ENCODE measurements around the gene KCND2. TPM values are rescaled to one million over a fixed set of nuclear protein-coding genes. Genes with fewer than 3 reads are reported as not detected.
A peak's percentile ranks its signal among the peaks of the same experiment; 100 is the strongest.

The KCND2 gene
- total RNA-seq, 1 experiment from 2014 or later, result not detected

DNA sequence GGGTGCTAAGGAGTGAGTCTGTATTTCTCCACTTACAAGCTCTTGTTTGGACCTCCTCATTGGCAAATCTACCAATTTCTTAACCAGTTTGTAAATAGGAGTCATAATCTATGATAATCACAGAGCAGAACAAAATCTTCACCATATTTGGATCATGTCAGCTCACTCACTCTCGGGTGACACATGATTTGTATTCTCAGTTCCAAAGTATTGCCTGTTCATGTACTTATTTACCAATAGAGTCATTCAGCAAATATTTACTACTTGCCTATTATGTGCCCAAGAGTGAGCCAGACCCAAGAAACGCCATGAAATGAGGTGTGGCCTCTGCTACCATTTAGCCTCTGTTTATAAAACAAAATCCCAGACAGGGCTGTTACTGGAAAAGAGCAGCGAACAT is 470.2 kb downstream of the KCND2 start:
- Histone ChIP-seq H3K4me3 (ENCODE audit: low read depth in 2 of 2, low read length in 2 of 2) (no peak overlapping the region), H3K9me3 (ENCODE audit: control insufficient read depth, insufficient read depth, low read depth, low read length) (no peaks in the 10 kb centered on the region), H3K4me1 (ENCODE audit: control insufficient read depth, insufficient read depth, low read length) (no peaks in the 10 kb centered on the region), H3K27ac (ENCODE audit: low read length) (no peak overlapping the region), H3K27me3 (ENCODE audit: control insufficient read depth, insufficient read depth, low read length) (no peaks in the 10 kb centered on the region), H3K36me3 (ENCODE audit: control insufficient read depth, insufficient read depth, low read length) (no peaks in the 10 kb centered on the region)
- TF ChIP-seq, protein P1, sequence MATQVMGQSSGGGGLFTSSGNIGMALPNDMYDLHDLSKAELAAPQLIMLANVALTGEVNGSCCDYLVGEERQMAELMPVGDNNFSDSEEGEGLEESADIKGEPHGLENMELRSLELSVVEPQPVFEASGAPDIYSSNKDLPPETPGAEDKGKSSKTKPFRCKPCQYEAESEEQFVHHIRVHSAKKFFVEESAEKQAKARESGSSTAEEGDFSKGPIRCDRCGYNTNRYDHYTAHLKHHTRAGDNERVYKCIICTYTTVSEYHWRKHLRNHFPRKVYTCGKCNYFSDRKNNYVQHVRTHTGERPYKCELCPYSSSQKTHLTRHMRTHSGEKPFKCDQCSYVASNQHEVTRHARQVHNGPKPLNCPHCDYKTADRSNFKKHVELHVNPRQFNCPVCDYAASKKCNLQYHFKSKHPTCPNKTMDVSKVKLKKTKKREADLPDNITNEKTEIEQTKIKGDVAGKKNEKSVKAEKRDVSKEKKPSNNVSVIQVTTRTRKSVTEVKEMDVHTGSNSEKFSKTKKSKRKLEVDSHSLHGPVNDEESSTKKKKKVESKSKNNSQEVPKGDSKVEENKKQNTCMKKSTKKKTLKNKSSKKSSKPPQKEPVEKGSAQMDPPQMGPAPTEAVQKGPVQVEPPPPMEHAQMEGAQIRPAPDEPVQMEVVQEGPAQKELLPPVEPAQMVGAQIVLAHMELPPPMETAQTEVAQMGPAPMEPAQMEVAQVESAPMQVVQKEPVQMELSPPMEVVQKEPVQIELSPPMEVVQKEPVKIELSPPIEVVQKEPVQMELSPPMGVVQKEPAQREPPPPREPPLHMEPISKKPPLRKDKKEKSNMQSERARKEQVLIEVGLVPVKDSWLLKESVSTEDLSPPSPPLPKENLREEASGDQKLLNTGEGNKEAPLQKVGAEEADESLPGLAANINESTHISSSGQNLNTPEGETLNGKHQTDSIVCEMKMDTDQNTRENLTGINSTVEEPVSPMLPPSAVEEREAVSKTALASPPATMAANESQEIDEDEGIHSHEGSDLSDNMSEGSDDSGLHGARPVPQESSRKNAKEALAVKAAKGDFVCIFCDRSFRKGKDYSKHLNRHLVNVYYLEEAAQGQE (IDR thresholded peaks at IDR 0.05; ENCODE audit: insufficient read depth in 1 of 2, low read depth in 2 of 2, low read length in 1 of 2), result no peak
- TF ChIP-seq SIN3A (IDR thresholded peaks at IDR 0.05; ENCODE audit: borderline replicate concordance, insufficient read depth, low read depth, low read length) (no peak), TCF7L2 (IDR thresholded peaks at IDR 0.05; ENCODE audit: low read depth, low read length) (no peak), POLR2AphosphoS5 (IDR thresholded peaks at IDR 0.05; ENCODE audit: low read depth, low read length) (no peak)
- TF ChIP-seq, protein P2, sequence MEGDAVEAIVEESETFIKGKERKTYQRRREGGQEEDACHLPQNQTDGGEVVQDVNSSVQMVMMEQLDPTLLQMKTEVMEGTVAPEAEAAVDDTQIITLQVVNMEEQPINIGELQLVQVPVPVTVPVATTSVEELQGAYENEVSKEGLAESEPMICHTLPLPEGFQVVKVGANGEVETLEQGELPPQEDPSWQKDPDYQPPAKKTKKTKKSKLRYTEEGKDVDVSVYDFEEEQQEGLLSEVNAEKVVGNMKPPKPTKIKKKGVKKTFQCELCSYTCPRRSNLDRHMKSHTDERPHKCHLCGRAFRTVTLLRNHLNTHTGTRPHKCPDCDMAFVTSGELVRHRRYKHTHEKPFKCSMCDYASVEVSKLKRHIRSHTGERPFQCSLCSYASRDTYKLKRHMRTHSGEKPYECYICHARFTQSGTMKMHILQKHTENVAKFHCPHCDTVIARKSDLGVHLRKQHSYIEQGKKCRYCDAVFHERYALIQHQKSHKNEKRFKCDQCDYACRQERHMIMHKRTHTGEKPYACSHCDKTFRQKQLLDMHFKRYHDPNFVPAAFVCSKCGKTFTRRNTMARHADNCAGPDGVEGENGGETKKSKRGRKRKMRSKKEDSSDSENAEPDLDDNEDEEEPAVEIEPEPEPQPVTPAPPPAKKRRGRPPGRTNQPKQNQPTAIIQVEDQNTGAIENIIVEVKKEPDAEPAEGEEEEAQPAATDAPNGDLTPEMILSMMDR (IDR thresholded peaks at IDR 0.05), result no peak
- intact Hi-C loops (cut with micrococcal nuclease; ENCODE audit: unreplicated experiment) (no loop called here), in situ Hi-C loops (cut with HindIII; ENCODE audit: low pct_unique_long_range_greater_than_20kb, low sequenced_read_pairs) (no loop called here)
- no peak for ATAC-seq
- peak; percentile 65 for DNase-seq (ENCODE audit: low read depth, low spot score)
- no TSS peak for BruUV-seq (replicated peaks)
- POLR2A ChIA-PET, result no interaction called here
- CTCF ChIA-PET, result no interaction called here

DNA sequence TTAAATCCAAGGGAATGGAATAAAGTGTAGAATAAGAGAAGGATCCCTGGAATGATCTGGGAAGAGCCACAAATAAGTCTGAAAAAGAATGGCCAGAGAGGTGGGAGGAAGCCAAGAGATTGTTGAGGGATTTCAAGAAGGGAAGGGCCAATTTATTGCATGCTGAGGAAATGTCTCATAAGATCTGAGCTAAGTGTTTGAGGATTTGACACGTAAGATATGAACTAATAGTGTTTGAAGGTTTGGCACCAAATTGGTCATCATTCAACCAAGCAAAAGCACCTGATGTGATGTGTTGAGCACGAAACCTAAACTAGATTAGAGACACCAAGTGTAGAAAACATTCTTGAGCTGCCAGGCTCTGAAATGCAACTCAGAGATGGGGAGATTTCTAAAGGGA is 487.1 kb downstream of the KCND2 start:
- no peak for ATAC-seq
- Histone ChIP-seq H3K9me3 (ENCODE audit: control insufficient read depth, insufficient read depth, low read depth, low read length) (no peaks in the 10 kb centered on the region), H3K36me3 (ENCODE audit: control insufficient read depth, insufficient read depth, low read length) (no peaks in the 10 kb centered on the region), H3K4me1 (ENCODE audit: control insufficient read depth, insufficient read depth, low read length) (no peaks in the 10 kb centered on the region), H3K27me3 (ENCODE audit: control insufficient read depth, insufficient read depth, low read length) (no peaks in the 10 kb centered on the region), H3K27ac (ENCODE audit: low read length) (no peak overlapping the region), H3K4me3 (ENCODE audit: low read depth in 2 of 2, low read length in 2 of 2) (no peak overlapping the region)
- CTCF ChIA-PET, result no interaction called here
- in situ Hi-C loops (cut with HindIII; ENCODE audit: low pct_unique_long_range_greater_than_20kb, low sequenced_read_pairs), result no loop called here
- POLR2A ChIA-PET, result no interaction called here
- DNase-seq (ENCODE audit: low read depth, low spot score), result no peak
- BruUV-seq (replicated peaks), result no TSS peak
- intact Hi-C loops (cut with micrococcal nuclease; ENCODE audit: unreplicated experiment), result no loop called here
- TF ChIP-seq, protein P1 (IDR thresholded peaks at IDR 0.05; ENCODE audit: insufficient read depth in 1 of 2, low read depth in 2 of 2, low read length in 1 of 2), result no peak
- TF ChIP-seq, protein P2 (IDR thresholded peaks at IDR 0.05), result no peak
- TF ChIP-seq TCF7L2 (IDR thresholded peaks at IDR 0.05; ENCODE audit: low read depth, low read length) (no peak), POLR2AphosphoS5 (IDR thresholded peaks at IDR 0.05; ENCODE audit: low read depth, low read length) (no peak), SIN3A (IDR thresholded peaks at IDR 0.05; ENCODE audit: borderline replicate concordance, insufficient read depth, low read depth, low read length) (no peak)

Data from Panc1 (cell line).